Measurements from ENCODE around the gene MICAL1. TPM values are rescaled to one million over a fixed set of nuclear protein-coding genes. Genes with fewer than 3 reads are reported as not detected.

The MICAL1 gene
- total and polyA plus RNA-seq, 2 of the 8 experiments (the other 6 are each of a cell fraction or from before 2014, with no cell fraction given) = 42.5 to 55.4 TPM

GRCh38 chr6:109477184-109477583, 21.6 kb upstream of the MICAL1 start:
- H4K5ac ChIP-seq (ENCODE audit: insufficient read length, low read depth, low read length) = no peak overlapping the region
- H4K91ac ChIP-seq (replicated peaks; ENCODE audit: insufficient read length, low read length) = no peak overlapping the region
- peak overlapping the region; percentile 34 to 72; a peak in 3 of 4 replicates for H3K4me2 ChIP-seq (ENCODE audit: insufficient read depth in 1 of 2, low read depth in 2 of 2, low read length in 2 of 2)
- no peak overlapping the region for H2AK5ac ChIP-seq (ENCODE audit: low read depth, low read length)
- H3K36me3 ChIP-seq (ENCODE audit: control insufficient read depth in 2 of 4, insufficient read depth in 4 of 4, low read length in 3 of 4) = peaks cover 18 to 81% (median 54%) of the 10 kb centered on the region in 4 experiments
- H2BK12ac ChIP-seq (ENCODE audit: low read depth, low read length) = no peak overlapping the region
- H3K56ac ChIP-seq (replicated peaks; ENCODE audit: insufficient read length, low read depth, low read length) = no peak overlapping the region
- H3K27me3 ChIP-seq (replicated peaks in 1 of 4; ENCODE audit: control insufficient read depth in 3 of 4, extremely low read depth in 1 of 4, insufficient read depth in 3 of 4, low read length in 3 of 4) = no peaks in the 10 kb centered on the region
- no peak overlapping the region for H3K18ac ChIP-seq (ENCODE audit: extremely low read depth, low read length)
- H2AFZ ChIP-seq (ENCODE audit: low read length) = no peak overlapping the region
- H2BK20ac ChIP-seq (ENCODE audit: low read length) = no peak overlapping the region
- FAIRE-seq (no peak), DNase-seq (ENCODE audit: low read depth in 1 of 2, low spot score in 2 of 2) (no peak)
- ChIA-PET CTCF (ENCODE audit: partially characterized antibody) (interaction anchor here (1.8 kb wide), 1 partner anchor 14 kb away, joined by 5 read pairs; no protein-coding TSS in a partner anchor), POLR2A (ENCODE audit: partially characterized antibody) (no interaction called here)
- 97% methylated on average over 2 of the region's 2 CpGs; no CpG with 5 or more reads in 1 of the 2 experiments for WGBS, 2 experiments (ENCODE audit: extremely low coverage in 1 of 2, insufficient coverage in 1 of 2, insufficient read length in 1 of 2, insufficient replicate concordance in 2 of 2, low coverage in 1 of 2, low lambda C conversion rate in 2 of 2, missing lambda C conversion rate in 1 of 2)
- no peak overlapping the region for H3K4ac ChIP-seq (replicated peaks; ENCODE audit: insufficient read length, low read depth, low read length)
- H3K79me2 ChIP-seq (ENCODE audit: control insufficient read depth in 1 of 2, insufficient read depth in 2 of 2, low read length in 2 of 2) = peaks cover 20 to 76% of the 10 kb centered on the region in 2 experiments
- H2BK120ac ChIP-seq (replicated peaks; ENCODE audit: low read depth, low read length) = no peak overlapping the region
- TF ChIP-seq RXRA (IDR thresholded peaks at IDR 0.05; ENCODE audit: insufficient read depth, low read depth, low read length) = no peak
- TF ChIP-seq USF2 (IDR thresholded peaks at IDR 0.05; ENCODE audit: low read length) = no peak
- TF ChIP-seq SRF (IDR thresholded peaks at IDR 0.05; ENCODE audit: low read depth, low read length) = no peak
- no peak for TF ChIP-seq SP4 (IDR thresholded peaks at IDR 0.05; ENCODE audit: low read length)
- no peak overlapping the region for H4K8ac ChIP-seq (ENCODE audit: extremely low read depth, insufficient read depth, low read length)
- H3K14ac ChIP-seq (ENCODE audit: insufficient read length) = no peak overlapping the region
- no peak overlapping the region for H3K27ac ChIP-seq (ENCODE audit: low read depth, low read length)
- H3K9me3 ChIP-seq (ENCODE audit: insufficient read depth in 2 of 2, low read depth in 1 of 2, low read length in 1 of 2) = no peaks in the 10 kb centered on the region
- H3K23ac ChIP-seq (ENCODE audit: insufficient read length) = no peak overlapping the region
- H3K23me2 ChIP-seq (ENCODE audit: low read depth, low read length) = 0 out of 2 replicates have a peak, but pooled peaks cover 5% of the 10 kb centered on the region
- no peak overlapping the region for H2BK5ac ChIP-seq (ENCODE audit: low read depth, low read length)
- H3K4me1 ChIP-seq (replicated peaks in 1 of 4; ENCODE audit: control insufficient read depth in 3 of 4, insufficient read depth in 4 of 4, low read length in 3 of 4) = peaks cover 2 to 15% (median 3%) of the 10 kb centered on the region in 4 experiments; a peak in 4 of 7 replicates
- H3K79me1 ChIP-seq (ENCODE audit: low read depth, low read length) = peaks cover 13% of the 10 kb centered on the region
- no peak overlapping the region for H2BK15ac ChIP-seq (ENCODE audit: low read length)
- no peak overlapping the region for H3K9ac ChIP-seq (replicated peaks in 1 of 4; ENCODE audit: extremely low read depth in 1 of 4, low read depth in 3 of 4, low read length in 3 of 4)
- H3K4me3 ChIP-seq (ENCODE audit: extremely low read depth in 1 of 4, insufficient read depth in 2 of 4, low read depth in 3 of 4, low read length in 4 of 4) = no peak overlapping the region; a peak in 1 of 8 replicates
- H4K20me1 ChIP-seq (replicated peaks in 1 of 2; ENCODE audit: control insufficient read depth in 1 of 2, insufficient read depth in 2 of 2, low read length in 2 of 2) = peaks cover 4 to 26% of the 10 kb centered on the region in 2 experiments

All from H1 (cell line).